ENCODE results near the gene PRR36. TPM values are rescaled to one million over a fixed set of nuclear protein-coding genes. Genes with fewer than 3 reads are reported as not detected.

PRR36 gene
- total RNA-seq, 4 donors from 2014 or later = 0.72 to 0.93 (median 0.83) TPM

GRCh38 chr19:7910321-7911161 is 36.4 kb upstream of the PRR36 start:
- no peak for TF ChIP-seq CTCF (IDR thresholded peaks at IDR 0.05)
- no peak for TF ChIP-seq POLR2A (IDR thresholded peaks at IDR 0.05)
- intact Hi-C loops (cut with DNase I; ENCODE audit: low total_unique reads) = no loop called here
- DNase-seq (ENCODE audit: low spot score in 2 of 2) = no peak
- 89 to 91% methylated on average over 54 of the region's 54 CpGs for WGBS, 2 donors
- no peak overlapping the region for H3K4me3 ChIP-seq (ENCODE audit: low read depth, poor library complexity, severe bottlenecking)

- 91 to 94% methylated on average over 15 to 18 of the region's 21 CpGs for WGBS, 2 donors
- no peak overlapping the region for H3K4me3 ChIP-seq (ENCODE audit: low read depth, poor library complexity, severe bottlenecking)
- no peak for TF ChIP-seq CTCF (IDR thresholded peaks at IDR 0.05)
- no peak for TF ChIP-seq POLR2A (IDR thresholded peaks at IDR 0.05)
- intact Hi-C loops (cut with DNase I; ENCODE audit: low total_unique reads) = no loop called here
- no peak for DNase-seq (ENCODE audit: low spot score in 2 of 2)
These were observed 35.4 kb upstream of the PRR36 start for GRCh38 chr19:7909471-7910067.

- DNase-seq (ENCODE audit: low spot score in 2 of 2) = no peak
- intact Hi-C loops (cut with DNase I; ENCODE audit: low total_unique reads) = no loop called here
- H3K4me3 ChIP-seq (ENCODE audit: low read depth, poor library complexity, severe bottlenecking) = no peak overlapping the region
- no peak for TF ChIP-seq CTCF (IDR thresholded peaks at IDR 0.05)
- no peak for TF ChIP-seq POLR2A (IDR thresholded peaks at IDR 0.05)
- 73 to 85% methylated on average over 13 to 17 of the region's 19 CpGs for WGBS, 2 donors
These were observed 34.7 kb upstream of the PRR36 start for GRCh38 chr19:7908742-7909461.

GRCh38 chr19:7908078-7908699 is 34.0 kb upstream of the PRR36 start:
- no peak overlapping the region for H3K4me3 ChIP-seq (ENCODE audit: low read depth, poor library complexity, severe bottlenecking)
- intact Hi-C loops (cut with DNase I; ENCODE audit: low total_unique reads) = no loop called here
- TF ChIP-seq POLR2A (IDR thresholded peaks at IDR 0.05) (no peak), CTCF (IDR thresholded peaks at IDR 0.05) (no peak)
- DNase-seq (ENCODE audit: low spot score in 2 of 2) = no peak
- 76% methylated on average over 14 of the region's 14 CpGs for WGBS, 2 donors

GRCh38 chr19:7907544-7907943 is 33.4 kb upstream of the PRR36 start:
- intact Hi-C loops (cut with DNase I; ENCODE audit: low total_unique reads) = no loop called here
- no peak overlapping the region for H3K4me3 ChIP-seq (ENCODE audit: low read depth, poor library complexity, severe bottlenecking)
- no peak for DNase-seq (ENCODE audit: low spot score in 2 of 2)
- WGBS, 2 donors = 77 to 82% methylated on average over 11 of the region's 11 CpGs
- TF ChIP-seq CTCF (IDR thresholded peaks at IDR 0.05) (no peak), POLR2A (IDR thresholded peaks at IDR 0.05) (no peak)
